HEK293 (cell line): ENCODE measurements around the gene HOXD12.

ENCODE experiments used
- HIC1 ChIP-seq: fragments of 450-650 bp; formaldehyde crosslinking; IDR thresholded peaks from 2 replicates; pipeline ENCODE4 v1.5.1; 2016; ENCODE audit warnings: missing biosample characterization, missing genetic modification characterization
- PATZ1 ChIP-seq: fragments of 450-650 bp; formaldehyde crosslinking; IDR thresholded peaks from 2 replicates; pipeline ENCODE4 v1.5.1; 2016; ENCODE audit warnings: missing biosample characterization, missing genetic modification characterization
- PRDM1 ChIP-seq: fragments of 450-650 bp; formaldehyde crosslinking; IDR thresholded peaks from 2 replicates; pipeline ENCODE4; 2016; ENCODE audit warnings: missing biosample characterization, missing genetic modification characterization
- ZBTB11 ChIP-seq: fragments of 450-650 bp; formaldehyde crosslinking; conservative IDR thresholded peaks from 2 replicates; pipeline ENCODE4 v1.5.1; 2016; ENCODE audit warnings: low read depth, missing biosample characterization, missing genetic modification characterization
- ZFP69B ChIP-seq: fragments of 450-650 bp; formaldehyde crosslinking; IDR thresholded peaks from 2 replicates; pipeline ENCODE4 v1.5.1; 2016; ENCODE audit warnings: missing biosample characterization, missing genetic modification characterization
- ZIC2 ChIP-seq: fragments of 450-650 bp; formaldehyde crosslinking; IDR thresholded peaks from 2 replicates; pipeline ENCODE4 v1.5.1; 2016; ENCODE audit warnings: missing biosample characterization, missing genetic modification characterization
- ZNF146 ChIP-seq: fragments of 450-650 bp; formaldehyde crosslinking; IDR thresholded peaks from 2 replicates; pipeline ENCODE4 v1.5.1; 2016; ENCODE audit warnings: missing biosample characterization, missing genetic modification characterization
- ZNF174 ChIP-seq: fragments of 450-650 bp; formaldehyde crosslinking; IDR thresholded peaks from 2 replicates; pipeline ENCODE4 v1.5.0; 2017; ENCODE audit warnings: missing biosample characterization, mild to moderate bottlenecking, missing genetic modification characterization
- ZNF26 ChIP-seq: fragments of 450-650 bp; formaldehyde crosslinking; IDR thresholded peaks from 2 replicates; pipeline ENCODE4 v1.5.1; 2016; ENCODE audit warnings: missing biosample characterization, missing genetic modification characterization
- ZNF274 ChIP-seq, 2 experiments: fragments of 200-500 bp in 1 of 2; fragments of 450-650 bp in 1 of 2; sonication (Bioruptor generic) in 1 of 2; formaldehyde crosslinking in 1 of 2; IDR thresholded peaks; 2 replicates each; pipeline versions ENCODE4 v1.5.1 to v1.6.1; 2014 to 2016; ENCODE audit warnings: borderline replicate concordance in 1 of 2, inconsistent platforms in 1 of 2, low read length in 1 of 2, missing biosample characterization in 1 of 2, missing genetic modification characterization in 1 of 2
- ZNF324 ChIP-seq: fragments of 450-650 bp; formaldehyde crosslinking; IDR thresholded peaks from 2 replicates; pipeline ENCODE4 v1.5.1; 2016; ENCODE audit warnings: missing biosample characterization, missing genetic modification characterization
- ZNF398 ChIP-seq: fragments of 450-650 bp; formaldehyde crosslinking; IDR thresholded peaks from 2 replicates; pipeline ENCODE4 v1.5.1; 2017; ENCODE audit warnings: missing biosample characterization, missing genetic modification characterization
- ZNF449 ChIP-seq: fragments of 450-650 bp; formaldehyde crosslinking; IDR thresholded peaks from 2 replicates; pipeline ENCODE4 v1.5.1; 2017; ENCODE audit warnings: missing biosample characterization, mild to moderate bottlenecking, missing genetic modification characterization, moderate library complexity
- ZNF488 ChIP-seq: fragments of 450-650 bp; formaldehyde crosslinking; IDR thresholded peaks from 2 replicates; pipeline ENCODE4 v1.5.1; 2016; ENCODE audit warnings: missing biosample characterization, missing genetic modification characterization
- ZNF513 ChIP-seq: fragments of 450-650 bp; IDR thresholded peaks from 2 replicates; pipeline ENCODE4 v1.5.1; 2018; ENCODE audit warnings: missing biosample characterization, missing genetic modification characterization
- ZNF600 ChIP-seq: fragments of 450-650 bp; formaldehyde crosslinking; IDR thresholded peaks from 2 replicates; pipeline ENCODE4 v1.5.1; 2016; ENCODE audit warnings: missing biosample characterization, missing genetic modification characterization
- ZNF664 ChIP-seq: fragments of 450-650 bp; formaldehyde crosslinking; IDR thresholded peaks from 2 replicates; pipeline ENCODE4 v1.5.1; 2016; ENCODE audit warnings: missing biosample characterization, missing genetic modification characterization
- ZNF768 ChIP-seq: fragments of 450-650 bp; formaldehyde crosslinking; IDR thresholded peaks from 2 replicates; pipeline ENCODE4 v1.5.1; 2018; ENCODE audit warnings: missing biosample characterization, mild to moderate bottlenecking, missing genetic modification characterization
- ZNF777 ChIP-seq: fragments of 450-650 bp; formaldehyde crosslinking; IDR thresholded peaks from 2 replicates; pipeline ENCODE4 v1.5.1; 2017; ENCODE audit warnings: missing biosample characterization, missing genetic modification characterization, borderline replicate concordance
- ZSCAN5A ChIP-seq: fragments of 450-650 bp; formaldehyde crosslinking; IDR thresholded peaks from 2 replicates; pipeline ENCODE4 v1.5.1; 2016; ENCODE audit warnings: missing biosample characterization, missing genetic modification characterization

The HOXD12 gene

GRCh38 chr2:176080540-176081375, 18.8 kb upstream of the HOXD12 start (continued):
- TF ChIP-seq ZNF777 (tag by site-specific recombination), result no peak
- TF ChIP-seq ZNF146 (tag by site-specific recombination), result no peak
- peak; percentile 54; the same call in 1 of the 2 replicates for TF ChIP-seq ZNF449 (tag by site-specific recombination)
- no peak for TF ChIP-seq ZNF274 (IDR thresholded peaks at IDR 0.05; ENCODE audit: low read length)
- TF ChIP-seq ZNF274 (tag by site-specific recombination; IDR thresholded peaks at IDR 0.05; ENCODE audit: borderline replicate concordance), result no peak
- no peak for TF ChIP-seq ZNF513
- TF ChIP-seq ZNF398, result 0 out of 2 replicates have a peak, but pooled peaks have one; percentile 9
- no peak for TF ChIP-seq ZNF324 (tag by site-specific recombination)
- no peak for TF ChIP-seq PRDM1
- TF ChIP-seq ZFP69B (tag by site-specific recombination), result no peak
- 0 out of 2 replicates have a peak, but pooled peaks have one; percentile 13 for TF ChIP-seq ZBTB11 (tag by site-specific recombination)
- 0 out of 2 replicates have a peak, but pooled peaks have one; percentile 37 for TF ChIP-seq ZNF600
- no peak for TF ChIP-seq ZNF174
- no peak for TF ChIP-seq ZIC2 (tag by site-specific recombination)
- no peak for TF ChIP-seq ZSCAN5A (tag by site-specific recombination)
- TF ChIP-seq PATZ1 (tag by site-specific recombination), result no peak
- no peak for TF ChIP-seq ZNF488 (tag by site-specific recombination)
- TF ChIP-seq ZNF26, result no peak
- no peak for TF ChIP-seq ZNF664 (tag by site-specific recombination)
- TF ChIP-seq ZNF768, result no peak
- TF ChIP-seq HIC1 (tag by site-specific recombination), result no peak
